IMR-90 (cell line): ENCODE results near the gene CNNM3. TPM values are rescaled to one million over a fixed set of nuclear protein-coding genes. Genes with fewer than 3 reads are reported as not detected.

ENCODE experiments used
- ATAC-seq: fragments of 200-7000 bp; cut with Tn5 transposase; 2 replicates; pipeline ENCODE4 v1.9.1; 2020; ENCODE audit warnings: low read depth, mild to moderate bottlenecking, moderate library complexity
- BruUV-seq: library from RNA; stranded (reverse); fragments of 400-500 nt; replicated peaks from 2 replicates; lab custom pipeline; 2021; lab: Mats Ljungman, UMichigan
- CTCF ChIA-PET: fragments of 300-600 bp; formaldehyde crosslinking; extraction: SDS; loops from one replicate; lab custom pipeline; 2021; ENCODE audit warnings: antibody characterized with exemption; lab: Yijun Ruan, JAX
- POLR2A ChIA-PET: fragments of 300-600 bp; sonication (Branson Sonifier 250); formaldehyde crosslinking; loops from one replicate; lab custom pipeline; 2022; ENCODE audit warnings: antibody characterized with exemption; ENCODE audit not compliant: unreplicated experiment; lab: Charles Lee
- DNase-seq: peaks from one replicate; pipeline ENCODE4 v3.0.0; 2013
- H2AFZ ChIP-seq: replicated peaks from 2 replicates; pipeline ENCODE3; 2013; ENCODE audit warnings: low read length, mild to moderate bottlenecking; ENCODE audit not compliant: poor library complexity
- H2AK5ac ChIP-seq: 2 replicates; pipeline ENCODE4 v1.6.1; 2013; ENCODE audit warnings: low read depth, low read length, inconsistent platforms
- H2AK9ac ChIP-seq: replicated peaks from 2 replicates; pipeline ENCODE3; 2013; ENCODE audit warnings: mild to moderate bottlenecking, low read depth, low read length, moderate library complexity; ENCODE audit not compliant: poor library complexity
- H2BK120ac ChIP-seq: 2 replicates; pipeline ENCODE4 v1.6.1; 2013; ENCODE audit warnings: low read depth, low read length, inconsistent platforms
- H2BK15ac ChIP-seq: 3 replicates; pipeline ENCODE4 v1.6.1; 2013; ENCODE audit warnings: low read depth, low read length, inconsistent platforms
- H2BK20ac ChIP-seq: 2 replicates; pipeline ENCODE4 v1.6.1; 2013; ENCODE audit warnings: low read depth, mild to moderate bottlenecking, inconsistent platforms, low read length, moderate library complexity
- H2BK5ac ChIP-seq: 2 replicates; pipeline ENCODE4 v1.6.1; 2013; ENCODE audit warnings: mild to moderate bottlenecking, low read depth, low read length, inconsistent platforms; ENCODE audit not compliant: poor library complexity, severe bottlenecking
- H3K14ac ChIP-seq: replicated peaks from 2 replicates; pipeline ENCODE4 v1.6.1; 2013; ENCODE audit warnings: low read depth, low read length, inconsistent platforms
- H3K18ac ChIP-seq: 2 replicates; pipeline ENCODE4 v1.6.1; 2013; ENCODE audit warnings: low read depth, low read length, control low read depth
- H3K23ac ChIP-seq: 2 replicates; pipeline ENCODE4 v1.6.1; 2013; ENCODE audit warnings: low read depth, low read length, inconsistent platforms
- H3K27ac ChIP-seq: 2 replicates; pipeline ENCODE4 v1.5.1; 2013; ENCODE audit warnings: mild to moderate bottlenecking, control low read depth, low read length; ENCODE audit not compliant: insufficient read depth
- H3K27me3 ChIP-seq: 2 replicates; pipeline ENCODE4 v1.6.1; 2013; ENCODE audit warnings: low read length; ENCODE audit not compliant: control insufficient read depth, insufficient read depth
- H3K36me3 ChIP-seq: 2 replicates; pipeline ENCODE4 v1.6.1; 2013; ENCODE audit warnings: low read length, mixed read lengths; ENCODE audit not compliant: control insufficient read depth, insufficient read depth
- H3K4ac ChIP-seq: 2 replicates; pipeline ENCODE4 v1.6.1; 2013; ENCODE audit warnings: low read depth, low read length, inconsistent platforms
- H3K4me1 ChIP-seq: 2 replicates; pipeline ENCODE4 v1.6.1; 2013; ENCODE audit warnings: low read length, mixed read lengths; ENCODE audit not compliant: control insufficient read depth, insufficient read depth
- H3K4me2 ChIP-seq: 2 replicates; pipeline ENCODE4 v1.6.1; 2013; ENCODE audit warnings: low read depth, mild to moderate bottlenecking, control low read depth, low read length, moderate library complexity
- H3K4me3 ChIP-seq: 2 replicates; pipeline ENCODE4 v1.5.1; 2013; ENCODE audit warnings: low read depth, mild to moderate bottlenecking, control low read depth, low read length, moderate library complexity; ENCODE audit not compliant: insufficient read depth
- H3K56ac ChIP-seq: 2 replicates; pipeline ENCODE4 v1.6.1; 2013; ENCODE audit warnings: low read length, inconsistent platforms; ENCODE audit not compliant: insufficient read depth; ENCODE audit errors: extremely low read depth
- H3K79me1 ChIP-seq, 2 experiments: 2 replicates each; pipeline ENCODE4 v1.6.1; 2013; ENCODE audit warnings: low read length in 2 of 2, inconsistent platforms in 1 of 2, low read depth in 1 of 2
- H3K9ac ChIP-seq: 2 replicates; pipeline ENCODE4 v1.6.1; 2013; ENCODE audit warnings: low read depth, low read length, control low read depth
- H3K9me1 ChIP-seq: 2 replicates; pipeline ENCODE4 v1.6.1; 2013; ENCODE audit warnings: low read length, inconsistent platforms; ENCODE audit not compliant: insufficient read depth
- H3K9me3 ChIP-seq: 2 replicates; pipeline ENCODE4 v1.6.1; 2013; ENCODE audit warnings: low read length; ENCODE audit not compliant: control insufficient read depth, insufficient read depth
- H4K20me1 ChIP-seq: 2 replicates; pipeline ENCODE4 v1.6.1; 2013; ENCODE audit warnings: low read length, inconsistent platforms; ENCODE audit not compliant: insufficient read depth
- H4K5ac ChIP-seq: 2 replicates; pipeline ENCODE4 v1.6.1; 2013; ENCODE audit warnings: mild to moderate bottlenecking, low read depth, low read length, control low read depth
- H4K8ac ChIP-seq, 2 experiments: 2 replicates each; pipeline ENCODE4 v1.6.1; 2013; ENCODE audit warnings: low read depth in 2 of 2, low read length in 2 of 2, control low read depth in 1 of 2, inconsistent platforms in 1 of 2
- H4K91ac ChIP-seq: 2 replicates; pipeline ENCODE4 v1.6.1; 2013; ENCODE audit warnings: low read depth, low read length, inconsistent platforms; ENCODE audit not compliant: insufficient read depth
- BHLHE40 ChIP-seq: fragments of 150-350 bp; IDR thresholded peaks from 2 replicates; pipeline ENCODE4 v1.6.1; 2016; ENCODE audit warnings: mild to moderate bottlenecking, low read depth, low read length
- CEBPB ChIP-seq: IDR thresholded peaks from 2 replicates; pipeline ENCODE4 v1.6.1; 2012; ENCODE audit warnings: low read depth, low read length, improper control_type of control experiment
- CHD1 ChIP-seq: IDR thresholded peaks from 2 replicates; pipeline ENCODE4 v1.6.1; 2012; ENCODE audit warnings: low read depth, low read length, improper control_type of control experiment
- CTCF ChIP-seq: conservative IDR thresholded peaks from 2 replicates; pipeline ENCODE4 v1.5.1; 2012; ENCODE audit warnings: mild to moderate bottlenecking, low read depth, low read length, improper control_type of control experiment
- ELK1 ChIP-seq: fragments of 150-350 bp; IDR thresholded peaks from 2 replicates; pipeline ENCODE4 v1.6.1; 2016; ENCODE audit warnings: low read depth, mild to moderate bottlenecking, low read length, moderate library complexity, borderline replicate concordance
- MAFK ChIP-seq: IDR thresholded peaks from 2 replicates; pipeline ENCODE4 v1.6.1; 2012; ENCODE audit warnings: low read depth, low read length, improper control_type of control experiment
- MAZ ChIP-seq: IDR thresholded peaks from 2 replicates; pipeline ENCODE4 v1.6.1; 2012; ENCODE audit warnings: low read depth, mild to moderate bottlenecking, low read length, improper control_type of control experiment, moderate library complexity, borderline replicate concordance
- MXI1 ChIP-seq: IDR thresholded peaks from 2 replicates; pipeline ENCODE4 v1.6.1; 2012; ENCODE audit warnings: low read depth, mild to moderate bottlenecking, low read length, moderate library complexity, borderline replicate concordance
- NFE2L2 ChIP-seq: fragments of 150-350 bp; IDR thresholded peaks from 2 replicates; pipeline ENCODE4 v1.6.1; 2016; ENCODE audit warnings: low read depth, mild to moderate bottlenecking, low read length
- POLR2A ChIP-seq: IDR thresholded peaks from 2 replicates; pipeline ENCODE4 v1.6.1; 2012; ENCODE audit warnings: mild to moderate bottlenecking, low read depth, low read length
- RAD21 ChIP-seq: IDR thresholded peaks from 2 replicates; pipeline ENCODE4 v1.6.1; 2012; ENCODE audit warnings: low read length, improper control_type of control experiment
- RCOR1 ChIP-seq: IDR thresholded peaks from 2 replicates; pipeline ENCODE4 v1.6.1; 2012; ENCODE audit warnings: mild to moderate bottlenecking, low read length, improper control_type of control experiment; ENCODE audit not compliant: insufficient replicate concordance
- RFX5 ChIP-seq: IDR thresholded peaks from 2 replicates; pipeline ENCODE4 v1.8.0; 2012; ENCODE audit warnings: low read depth, mild to moderate bottlenecking, low read length, moderate library complexity
- SMC3 ChIP-seq: fragments of 150-350 bp; IDR thresholded peaks from 2 replicates; pipeline ENCODE4 v1.6.1; 2016; ENCODE audit warnings: low read depth, mild to moderate bottlenecking, antibody characterized with exemption, low read length, moderate library complexity
- USF2 ChIP-seq: fragments of 150-350 bp; IDR thresholded peaks from 2 replicates; pipeline ENCODE4 v1.6.1; 2017; ENCODE audit warnings: mild to moderate bottlenecking, antibody characterized with exemption, low read length, low read depth
- WGBS, 2 experiments: methylation state at CpG; one replicate each; pipeline versions ENCODE4 v1.1.5 to v1.1.7; 2013; ENCODE audit warnings: missing lambda C conversion rate in 2 of 2; ENCODE audit not compliant: insufficient read length in 1 of 2; ENCODE audit errors: extremely low coverage in 2 of 2; 5-methylcytosine and 5-hydroxymethylcytosine counted together
- dilution Hi-C: fragments of 300-500 bp; cut with HindIII; formaldehyde crosslinking; loops from one replicate; pipeline ENCODE4 v1.14.3; 2018; ENCODE audit warnings: low sequenced_read_pairs; ENCODE audit not compliant: unreplicated experiment
- in situ Hi-C: fragments of 300-500 bp; cut with MboI; formaldehyde crosslinking; loops from 3 replicates; pipeline ENCODE4 v1.14.3; 2019; ENCODE audit warnings: low sequenced_read_pairs, inconsistent platforms, mixed read lengths
- intact Hi-C: fragments of 100-400 bp; cut with micrococcal nuclease; formaldehyde crosslinking; loops from 2 replicates; pipeline ENCODE4 v1.10.0; 2022
- polyA plus RNA-seq, 3 experiments: library from polyadenylated mRNA; depleted of rRNA; stranded (reverse); fragments of >200 nt; gene quantifications; 2 replicates each; pipeline ENCODE4 v1.2.3, GENCODE V29; 2012; ENCODE audit warnings: low replicate concordance in 1 of 3
- total RNA-seq: library from RNA; depleted of rRNA; stranded (reverse); fragments of >200 nt; gene quantifications from 2 replicates; pipeline ENCODE4 v1.2.3, GENCODE V29; 2012

CNNM3 gene
- total and polyA plus RNA-seq, 2 of the 4 experiments (the other 2 are of a cell fraction): 2.3 to 6.1 TPM

DNA sequence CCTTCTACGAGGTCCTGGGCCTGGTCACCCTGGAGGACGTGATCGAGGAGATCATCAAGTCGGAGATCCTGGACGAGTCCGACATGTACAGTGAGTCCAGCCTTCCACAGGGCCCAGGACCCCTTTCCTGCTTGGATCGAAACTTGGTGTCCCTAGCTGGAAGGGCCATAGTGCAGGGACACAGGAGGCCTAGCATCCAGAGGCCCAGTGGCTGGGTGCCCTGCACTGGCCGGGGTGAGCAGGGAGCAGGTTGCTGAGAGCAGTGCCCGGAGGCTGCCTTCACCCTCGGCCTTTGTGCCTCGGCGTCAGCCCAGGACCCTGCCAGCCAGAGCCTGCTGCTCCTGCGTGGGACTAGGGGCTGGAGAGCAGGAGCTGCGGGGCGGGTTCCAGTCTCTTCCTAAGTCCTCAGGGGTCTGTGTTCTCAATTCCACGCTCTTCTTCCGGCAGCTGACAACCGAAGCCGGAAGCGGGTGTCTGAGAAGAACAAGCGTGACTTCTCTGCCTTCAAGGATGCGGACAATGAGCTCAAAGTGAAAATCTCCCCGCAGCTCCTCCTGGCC, 18.9 kb upstream of the CNNM3 start:
- TF ChIP-seq ELK1 (no peak), CEBPB (no peak), SMC3 (no peak), MAFK (no peak), MAZ (no peak), NFE2L2 (no peak), CHD1 (no peak), BHLHE40 (no peak), MXI1 (no peak), RCOR1 (no peak), RAD21 (no peak), USF2 (no peak), CTCF (no peak), RFX5 (no peak), POLR2A (no peak)
- no peak overlapping the region for H4K8ac ChIP-seq
- H3K23ac ChIP-seq: no peak overlapping the region
- no peak overlapping the region for H2BK20ac ChIP-seq
- DNase-seq (no peak), ATAC-seq (no peak)
- H4K5ac ChIP-seq: no peak overlapping the region
- H3K9me1 ChIP-seq: 0 out of 2 replicates have a peak, but pooled peaks cover 3% of the 10 kb centered on the region
- no peak overlapping the region for H3K4ac ChIP-seq
- CTCF ChIA-PET: no interaction called here
- H4K20me1 ChIP-seq: no peaks in the 10 kb centered on the region
- H3K4me1 ChIP-seq: no peaks in the 10 kb centered on the region
- H4K91ac ChIP-seq: no peak overlapping the region
- in situ Hi-C loops: no loop called here
- no peak overlapping the region for H3K9ac ChIP-seq
- dilution Hi-C loops: no loop called here
- H3K4me2 ChIP-seq: no peak overlapping the region
- BruUV-seq: no TSS peak
- H3K18ac ChIP-seq: no peak overlapping the region
- H3K27ac ChIP-seq: no peak overlapping the region
- peaks cover 2% of the 10 kb centered on the region for H3K36me3 ChIP-seq
- POLR2A ChIA-PET: no interaction called here
- H2AFZ ChIP-seq: no peak overlapping the region
- no peak overlapping the region for H2BK120ac ChIP-seq
- H3K14ac ChIP-seq: no peak overlapping the region
- intact Hi-C loops: no loop called here
- no peak overlapping the region for H3K4me3 ChIP-seq
- no peak overlapping the region for H2BK5ac ChIP-seq
- H3K56ac ChIP-seq: no peak overlapping the region
- no peaks in the 10 kb centered on the region for H3K9me3 ChIP-seq
- no peaks in the 10 kb centered on the region for H3K27me3 ChIP-seq
- no peak overlapping the region for H2BK15ac ChIP-seq
- H2AK5ac ChIP-seq: no peak overlapping the region
- WGBS, 2 experiments: 97% methylated on average over 16 of the region's 23 CpGs; no CpG with 5 or more reads in 1 of the 2 experiments
- no peak overlapping the region for H2AK9ac ChIP-seq
- H3K79me1 ChIP-seq: no peaks in the 10 kb centered on the region
